ENCODE measurements around the gene OR1N1. TPM values are rescaled to one million over a fixed set of nuclear protein-coding genes. Genes with fewer than 3 reads are reported as not detected.
"Not testable (repeated sequence)": the region's sequence is repeated elsewhere in the genome, so short reads cannot be mapped to it uniquely, and the experiment has no call there.

OR1N1 gene
- polyA plus RNA-seq, 1 donor (not counting 4 experiments of a cell fraction or from before 2014, with no cell fraction given) = not detected

DNA sequence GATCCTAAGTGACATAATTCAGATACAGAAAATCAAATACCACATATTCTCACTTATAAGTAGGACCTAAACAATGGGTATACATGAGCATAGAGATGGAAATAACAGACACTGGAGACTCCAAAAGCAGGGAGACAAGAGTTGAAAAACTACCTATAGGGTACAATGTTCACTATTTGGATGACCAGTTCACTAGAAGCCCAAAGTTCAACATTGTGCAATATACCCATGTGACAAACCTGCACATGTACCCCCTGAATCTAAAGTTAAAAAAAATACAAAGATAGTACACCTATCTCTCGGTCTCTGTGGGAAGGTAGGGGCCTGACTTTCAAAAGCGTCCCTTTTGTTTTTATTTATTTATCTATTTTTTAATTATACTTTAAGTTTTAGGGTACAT, 11.7 kb upstream of the OR1N1 start:
- H2AFZ ChIP-seq (ENCODE audit: control insufficient read depth, low read length) = no peak overlapping the region
- H4K20me1 ChIP-seq (ENCODE audit: control insufficient read depth, extremely low read depth, insufficient read depth, low read length) = no peaks in the 10 kb centered on the region
- no peak for TF ChIP-seq EZH2 (IDR thresholded peaks at IDR 0.05; ENCODE audit: low read length)
- TF ChIP-seq, protein P1, sequence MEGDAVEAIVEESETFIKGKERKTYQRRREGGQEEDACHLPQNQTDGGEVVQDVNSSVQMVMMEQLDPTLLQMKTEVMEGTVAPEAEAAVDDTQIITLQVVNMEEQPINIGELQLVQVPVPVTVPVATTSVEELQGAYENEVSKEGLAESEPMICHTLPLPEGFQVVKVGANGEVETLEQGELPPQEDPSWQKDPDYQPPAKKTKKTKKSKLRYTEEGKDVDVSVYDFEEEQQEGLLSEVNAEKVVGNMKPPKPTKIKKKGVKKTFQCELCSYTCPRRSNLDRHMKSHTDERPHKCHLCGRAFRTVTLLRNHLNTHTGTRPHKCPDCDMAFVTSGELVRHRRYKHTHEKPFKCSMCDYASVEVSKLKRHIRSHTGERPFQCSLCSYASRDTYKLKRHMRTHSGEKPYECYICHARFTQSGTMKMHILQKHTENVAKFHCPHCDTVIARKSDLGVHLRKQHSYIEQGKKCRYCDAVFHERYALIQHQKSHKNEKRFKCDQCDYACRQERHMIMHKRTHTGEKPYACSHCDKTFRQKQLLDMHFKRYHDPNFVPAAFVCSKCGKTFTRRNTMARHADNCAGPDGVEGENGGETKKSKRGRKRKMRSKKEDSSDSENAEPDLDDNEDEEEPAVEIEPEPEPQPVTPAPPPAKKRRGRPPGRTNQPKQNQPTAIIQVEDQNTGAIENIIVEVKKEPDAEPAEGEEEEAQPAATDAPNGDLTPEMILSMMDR (optimal IDR thresholded peaks at IDR 0.05 in 1 of 3, IDR thresholded peaks at IDR 0.05 in 1 of 3, conservative IDR thresholded peaks at IDR 0.05 in 1 of 3; ENCODE audit: extremely low read depth in 1 of 3, insufficient read depth in 2 of 3, low read length in 3 of 3) = no peak
- H3K4me3 ChIP-seq (ENCODE audit: control insufficient read depth in 2 of 3, extremely low read depth in 1 of 3, insufficient read depth in 2 of 3, low read depth in 1 of 3, low read length in 3 of 3) = no peak overlapping the region
- no peak overlapping the region for H3K27ac ChIP-seq (ENCODE audit: control insufficient read depth, insufficient read depth, low read length)
- FAIRE-seq = no peak
- H3K4me1 ChIP-seq (ENCODE audit: control insufficient read depth, extremely low read depth, insufficient read depth, low read length) = no peaks in the 10 kb centered on the region
- no peaks in the 10 kb centered on the region for H3K9me1 ChIP-seq (ENCODE audit: control insufficient read depth, extremely low read depth, insufficient read depth, low read length)
- no peaks in the 10 kb centered on the region for H3K36me3 ChIP-seq (ENCODE audit: control insufficient read depth in 2 of 2, extremely low read depth in 1 of 2, insufficient read depth in 2 of 2, low read length in 2 of 2)
- no peaks in the 10 kb centered on the region for H3K79me2 ChIP-seq (ENCODE audit: control insufficient read depth, insufficient read depth, low read length)
- H3K9ac ChIP-seq (ENCODE audit: control insufficient read depth, extremely low read depth, insufficient read depth, low read length) = no peak overlapping the region
- no peak overlapping the region for H3K4me2 ChIP-seq (ENCODE audit: control insufficient read depth, extremely low read depth, insufficient read depth, low read depth, low read length)
- no peaks in the 10 kb centered on the region for H3K9me3 ChIP-seq (ENCODE audit: control insufficient read depth, low read depth, low read length)
- H3K27me3 ChIP-seq (ENCODE audit: control insufficient read depth, extremely low read depth, insufficient read depth, low read length) = no peaks in the 10 kb centered on the region
- dilution Hi-C loops (cut with MboI; ENCODE audit: extremely low pct_ligation_motif_present, low sequenced_read_pairs) = no loop called here
- no peak for DNase-seq (ENCODE audit: low read depth, low spot score)

DNA sequence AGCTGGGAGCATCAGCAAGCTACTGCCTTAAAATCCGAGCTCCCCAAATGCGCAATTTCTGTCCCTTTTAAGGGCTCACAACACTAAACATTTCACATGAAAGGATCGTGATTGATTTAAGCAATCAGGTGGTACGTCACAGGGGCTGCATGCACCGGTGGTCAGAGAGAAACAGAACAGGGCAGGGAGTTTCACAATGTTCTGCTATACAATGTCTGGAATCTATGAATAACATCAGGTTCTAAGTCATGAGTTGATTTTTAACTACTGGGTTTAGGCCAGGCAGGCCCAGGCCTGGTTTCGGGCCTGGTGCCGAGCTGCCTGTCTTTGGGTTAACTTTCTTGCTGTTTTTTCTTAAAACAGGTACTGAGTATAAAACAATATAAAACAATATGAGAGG, 10.0 kb upstream of the OR1N1 start:
- H3K4me3 ChIP-seq (ENCODE audit: control insufficient read depth in 2 of 3, extremely low read depth in 1 of 3, insufficient read depth in 2 of 3, low read depth in 1 of 3, low read length in 3 of 3); DNase-seq (ENCODE audit: low read depth, low spot score); dilution Hi-C loops (cut with MboI; ENCODE audit: extremely low pct_ligation_motif_present, low sequenced_read_pairs): not testable (repeated sequence)

DNA sequence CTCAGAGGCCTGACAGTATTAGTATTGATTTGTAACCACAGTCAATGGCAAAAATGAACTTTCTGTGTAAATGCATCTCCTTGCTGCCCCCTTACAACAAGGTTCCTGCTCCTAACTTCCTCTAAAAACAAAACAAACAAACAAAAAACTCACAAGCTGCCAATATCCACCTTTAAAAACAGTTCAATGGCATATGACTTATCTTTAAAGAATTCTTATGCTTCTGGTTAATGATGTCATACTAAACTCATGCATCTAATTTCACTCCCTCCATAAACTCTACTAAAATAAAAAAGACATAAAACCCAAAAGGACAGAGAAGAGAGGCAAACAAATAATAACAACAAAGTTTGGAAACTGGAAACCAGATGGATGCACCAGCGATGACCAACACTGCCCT, 9.0 kb upstream of the OR1N1 start:
- no peak overlapping the region for H3K27ac ChIP-seq (ENCODE audit: control insufficient read depth, insufficient read depth, low read length)
- FAIRE-seq (no peak), DNase-seq (ENCODE audit: low read depth, low spot score) (no peak)
- H3K9ac ChIP-seq (ENCODE audit: control insufficient read depth, extremely low read depth, insufficient read depth, low read length) = no peak overlapping the region
- no peak overlapping the region for H3K4me3 ChIP-seq (ENCODE audit: control insufficient read depth in 2 of 3, extremely low read depth in 1 of 3, insufficient read depth in 2 of 3, low read depth in 1 of 3, low read length in 3 of 3)
- no peaks in the 10 kb centered on the region for H3K27me3 ChIP-seq (ENCODE audit: control insufficient read depth, extremely low read depth, insufficient read depth, low read length)
- no peaks in the 10 kb centered on the region for H3K4me1 ChIP-seq (ENCODE audit: control insufficient read depth, extremely low read depth, insufficient read depth, low read length)
- TF ChIP-seq EZH2 (IDR thresholded peaks at IDR 0.05; ENCODE audit: low read length) = no peak
- TF ChIP-seq, protein P1 (optimal IDR thresholded peaks at IDR 0.05 in 1 of 3, IDR thresholded peaks at IDR 0.05 in 1 of 3, conservative IDR thresholded peaks at IDR 0.05 in 1 of 3; ENCODE audit: extremely low read depth in 1 of 3, insufficient read depth in 2 of 3, low read length in 3 of 3) = no peak
- H3K9me1 ChIP-seq (ENCODE audit: control insufficient read depth, extremely low read depth, insufficient read depth, low read length) = no peaks in the 10 kb centered on the region
- H3K79me2 ChIP-seq (ENCODE audit: control insufficient read depth, insufficient read depth, low read length) = no peaks in the 10 kb centered on the region
- no peak overlapping the region for H2AFZ ChIP-seq (ENCODE audit: control insufficient read depth, low read length)
- H3K36me3 ChIP-seq (ENCODE audit: control insufficient read depth in 2 of 2, extremely low read depth in 1 of 2, insufficient read depth in 2 of 2, low read length in 2 of 2) = no peaks in the 10 kb centered on the region
- dilution Hi-C loops (cut with MboI; ENCODE audit: extremely low pct_ligation_motif_present, low sequenced_read_pairs) = no loop called here
- no peaks in the 10 kb centered on the region for H4K20me1 ChIP-seq (ENCODE audit: control insufficient read depth, extremely low read depth, insufficient read depth, low read length)
- H3K9me3 ChIP-seq (ENCODE audit: control insufficient read depth, low read depth, low read length) = no peaks in the 10 kb centered on the region
- no peak overlapping the region for H3K4me2 ChIP-seq (ENCODE audit: control insufficient read depth, extremely low read depth, insufficient read depth, low read depth, low read length)

More for the DNA sequence above, 10.0 kb upstream of the OR1N1 start:
- not testable (repeated sequence) for H3K79me2 ChIP-seq (ENCODE audit: control insufficient read depth, insufficient read depth, low read length); H3K27me3 ChIP-seq (ENCODE audit: control insufficient read depth, extremely low read depth, insufficient read depth, low read length); H3K9me1 ChIP-seq (ENCODE audit: control insufficient read depth, extremely low read depth, insufficient read depth, low read length); H3K4me2 ChIP-seq (ENCODE audit: control insufficient read depth, extremely low read depth, insufficient read depth, low read depth, low read length); H4K20me1 ChIP-seq (ENCODE audit: control insufficient read depth, extremely low read depth, insufficient read depth, low read length); FAIRE-seq; H2AFZ ChIP-seq (ENCODE audit: control insufficient read depth, low read length); H3K9ac ChIP-seq (ENCODE audit: control insufficient read depth, extremely low read depth, insufficient read depth, low read length); H3K27ac ChIP-seq (ENCODE audit: control insufficient read depth, insufficient read depth, low read length); H3K36me3 ChIP-seq (ENCODE audit: control insufficient read depth in 2 of 2, extremely low read depth in 1 of 2, insufficient read depth in 2 of 2, low read length in 2 of 2); H3K9me3 ChIP-seq (ENCODE audit: control insufficient read depth, low read depth, low read length); H3K4me1 ChIP-seq (ENCODE audit: control insufficient read depth, extremely low read depth, insufficient read depth, low read length)

DNA sequence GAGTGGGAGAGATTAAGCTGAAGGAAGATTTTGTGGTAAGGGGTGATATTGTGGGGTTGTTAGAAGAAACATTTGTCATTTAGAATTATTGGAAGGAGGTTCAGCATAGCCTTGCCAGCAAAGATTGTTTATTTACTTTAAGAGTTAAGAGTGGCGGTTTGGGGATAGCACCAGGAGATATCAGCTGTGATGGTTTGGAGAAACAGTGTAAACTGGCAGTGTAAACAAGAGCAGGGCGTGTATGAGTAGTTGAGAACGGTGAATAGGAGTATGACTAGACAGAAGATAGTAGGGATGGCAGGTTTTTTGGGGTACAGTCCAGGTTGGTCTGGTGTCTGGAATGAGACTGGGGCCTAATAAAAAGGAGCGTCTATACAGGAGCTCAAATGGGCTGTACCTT, 4.1 kb upstream of the OR1N1 start:
- H3K79me2 ChIP-seq (ENCODE audit: control insufficient read depth, insufficient read depth, low read length); H3K9me1 ChIP-seq (ENCODE audit: control insufficient read depth, extremely low read depth, insufficient read depth, low read length); H3K4me1 ChIP-seq (ENCODE audit: control insufficient read depth, extremely low read depth, insufficient read depth, low read length); H3K36me3 ChIP-seq (ENCODE audit: control insufficient read depth in 2 of 2, extremely low read depth in 1 of 2, insufficient read depth in 2 of 2, low read length in 2 of 2); H3K27ac ChIP-seq (ENCODE audit: control insufficient read depth, insufficient read depth, low read length); H3K27me3 ChIP-seq (ENCODE audit: control insufficient read depth, extremely low read depth, insufficient read depth, low read length); dilution Hi-C loops (cut with MboI; ENCODE audit: extremely low pct_ligation_motif_present, low sequenced_read_pairs); H3K9me3 ChIP-seq (ENCODE audit: control insufficient read depth, low read depth, low read length); H3K4me2 ChIP-seq (ENCODE audit: control insufficient read depth, extremely low read depth, insufficient read depth, low read depth, low read length); FAIRE-seq; H2AFZ ChIP-seq (ENCODE audit: control insufficient read depth, low read length); H4K20me1 ChIP-seq (ENCODE audit: control insufficient read depth, extremely low read depth, insufficient read depth, low read length); H3K9ac ChIP-seq (ENCODE audit: control insufficient read depth, extremely low read depth, insufficient read depth, low read length); H3K4me3 ChIP-seq (ENCODE audit: control insufficient read depth in 2 of 3, extremely low read depth in 1 of 3, insufficient read depth in 2 of 3, low read depth in 1 of 3, low read length in 3 of 3); DNase-seq (ENCODE audit: low read depth, low spot score): not testable (repeated sequence)
